ENCODE results near the gene IL4.

DNA sequence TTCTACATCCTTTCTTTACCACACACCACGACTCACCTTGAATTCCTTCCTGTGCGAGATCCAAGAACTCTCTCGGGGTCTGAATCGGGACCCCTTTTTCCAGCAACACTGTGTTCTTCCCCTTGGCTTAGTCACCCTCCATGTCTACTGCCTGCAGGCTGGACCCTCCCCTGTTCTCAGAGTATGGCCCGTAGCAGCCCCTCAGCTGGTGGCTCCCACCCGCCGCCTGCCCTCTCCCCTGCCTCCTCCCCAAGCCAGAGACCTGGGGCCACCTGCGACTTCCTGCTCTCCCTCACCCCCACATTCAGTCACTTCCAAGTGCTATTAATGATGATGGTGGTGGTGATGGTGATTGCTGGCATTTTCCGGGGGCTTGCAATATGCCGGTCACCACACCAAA is 6.5 kb upstream of the IL4 start:
- TF ChIP-seq, protein P1, sequence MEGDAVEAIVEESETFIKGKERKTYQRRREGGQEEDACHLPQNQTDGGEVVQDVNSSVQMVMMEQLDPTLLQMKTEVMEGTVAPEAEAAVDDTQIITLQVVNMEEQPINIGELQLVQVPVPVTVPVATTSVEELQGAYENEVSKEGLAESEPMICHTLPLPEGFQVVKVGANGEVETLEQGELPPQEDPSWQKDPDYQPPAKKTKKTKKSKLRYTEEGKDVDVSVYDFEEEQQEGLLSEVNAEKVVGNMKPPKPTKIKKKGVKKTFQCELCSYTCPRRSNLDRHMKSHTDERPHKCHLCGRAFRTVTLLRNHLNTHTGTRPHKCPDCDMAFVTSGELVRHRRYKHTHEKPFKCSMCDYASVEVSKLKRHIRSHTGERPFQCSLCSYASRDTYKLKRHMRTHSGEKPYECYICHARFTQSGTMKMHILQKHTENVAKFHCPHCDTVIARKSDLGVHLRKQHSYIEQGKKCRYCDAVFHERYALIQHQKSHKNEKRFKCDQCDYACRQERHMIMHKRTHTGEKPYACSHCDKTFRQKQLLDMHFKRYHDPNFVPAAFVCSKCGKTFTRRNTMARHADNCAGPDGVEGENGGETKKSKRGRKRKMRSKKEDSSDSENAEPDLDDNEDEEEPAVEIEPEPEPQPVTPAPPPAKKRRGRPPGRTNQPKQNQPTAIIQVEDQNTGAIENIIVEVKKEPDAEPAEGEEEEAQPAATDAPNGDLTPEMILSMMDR (IDR thresholded peaks at IDR 0.05; ENCODE audit: poor library complexity, severe bottlenecking) = no peak
- TF ChIP-seq EZH2 (IDR thresholded peaks at IDR 0.05; ENCODE audit: borderline replicate concordance, insufficient read depth, low read length, poor library complexity, severe bottlenecking) = no peak
- TF ChIP-seq MXI1 (conservative IDR thresholded peaks at IDR 0.05; ENCODE audit: poor library complexity, severe bottlenecking) = no peak
- no peak for TF ChIP-seq RAD21 (conservative IDR thresholded peaks at IDR 0.05)
- TF ChIP-seq EP300 (conservative IDR thresholded peaks at IDR 0.05; ENCODE audit: poor library complexity, severe bottlenecking) = no peak
- TF ChIP-seq, protein P2, sequence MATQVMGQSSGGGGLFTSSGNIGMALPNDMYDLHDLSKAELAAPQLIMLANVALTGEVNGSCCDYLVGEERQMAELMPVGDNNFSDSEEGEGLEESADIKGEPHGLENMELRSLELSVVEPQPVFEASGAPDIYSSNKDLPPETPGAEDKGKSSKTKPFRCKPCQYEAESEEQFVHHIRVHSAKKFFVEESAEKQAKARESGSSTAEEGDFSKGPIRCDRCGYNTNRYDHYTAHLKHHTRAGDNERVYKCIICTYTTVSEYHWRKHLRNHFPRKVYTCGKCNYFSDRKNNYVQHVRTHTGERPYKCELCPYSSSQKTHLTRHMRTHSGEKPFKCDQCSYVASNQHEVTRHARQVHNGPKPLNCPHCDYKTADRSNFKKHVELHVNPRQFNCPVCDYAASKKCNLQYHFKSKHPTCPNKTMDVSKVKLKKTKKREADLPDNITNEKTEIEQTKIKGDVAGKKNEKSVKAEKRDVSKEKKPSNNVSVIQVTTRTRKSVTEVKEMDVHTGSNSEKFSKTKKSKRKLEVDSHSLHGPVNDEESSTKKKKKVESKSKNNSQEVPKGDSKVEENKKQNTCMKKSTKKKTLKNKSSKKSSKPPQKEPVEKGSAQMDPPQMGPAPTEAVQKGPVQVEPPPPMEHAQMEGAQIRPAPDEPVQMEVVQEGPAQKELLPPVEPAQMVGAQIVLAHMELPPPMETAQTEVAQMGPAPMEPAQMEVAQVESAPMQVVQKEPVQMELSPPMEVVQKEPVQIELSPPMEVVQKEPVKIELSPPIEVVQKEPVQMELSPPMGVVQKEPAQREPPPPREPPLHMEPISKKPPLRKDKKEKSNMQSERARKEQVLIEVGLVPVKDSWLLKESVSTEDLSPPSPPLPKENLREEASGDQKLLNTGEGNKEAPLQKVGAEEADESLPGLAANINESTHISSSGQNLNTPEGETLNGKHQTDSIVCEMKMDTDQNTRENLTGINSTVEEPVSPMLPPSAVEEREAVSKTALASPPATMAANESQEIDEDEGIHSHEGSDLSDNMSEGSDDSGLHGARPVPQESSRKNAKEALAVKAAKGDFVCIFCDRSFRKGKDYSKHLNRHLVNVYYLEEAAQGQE (IDR thresholded peaks at IDR 0.05; ENCODE audit: borderline replicate concordance) = no peak
- TF ChIP-seq POLR2AphosphoS5 (IDR thresholded peaks at IDR 0.05) = no peak
- no peak for TF ChIP-seq SMC3 (conservative IDR thresholded peaks at IDR 0.05; ENCODE audit: poor library complexity)
- TF ChIP-seq TAF1 (IDR thresholded peaks at IDR 0.05; ENCODE audit: low read depth) = no peak
